HS-5 (cell line): ENCODE measurements around the gene AQP12A.

Source experiments
- DNase-seq: peaks from one replicate; pipeline ENCODE4 v3.0.0-alpha.2; 2012; ENCODE audit warnings: low read depth

The AQP12A gene

GRCh38 chr2:240722796-240723735 lies 31.4 kb downstream of the AQP12A start:
- DNase-seq = no peak

DNA sequence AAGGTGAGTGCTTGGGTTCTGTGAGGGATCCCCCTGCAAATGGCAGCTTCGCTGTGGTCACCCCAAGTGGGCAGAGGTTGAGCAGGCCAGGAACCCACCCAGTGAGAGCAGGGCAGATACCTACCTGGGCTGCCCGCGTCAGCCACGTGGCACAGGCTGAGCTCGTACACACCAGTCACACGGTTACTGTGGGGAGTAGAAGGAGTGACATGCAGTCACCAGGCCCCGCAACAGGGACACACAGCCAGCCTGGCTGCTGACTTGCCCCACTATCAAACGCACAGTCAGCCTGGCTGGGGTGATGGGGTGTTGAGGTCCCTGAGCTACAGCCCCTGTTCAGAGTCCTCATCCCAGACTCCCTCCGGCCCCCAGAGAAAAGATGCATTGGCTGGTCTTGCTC lies 32.2 kb downstream of the AQP12A start:
- no peak for DNase-seq

- DNase-seq = no peak
These were observed 32.8 kb downstream of the AQP12A start for GRCh38 chr2:240724431-240724830.

DNA sequence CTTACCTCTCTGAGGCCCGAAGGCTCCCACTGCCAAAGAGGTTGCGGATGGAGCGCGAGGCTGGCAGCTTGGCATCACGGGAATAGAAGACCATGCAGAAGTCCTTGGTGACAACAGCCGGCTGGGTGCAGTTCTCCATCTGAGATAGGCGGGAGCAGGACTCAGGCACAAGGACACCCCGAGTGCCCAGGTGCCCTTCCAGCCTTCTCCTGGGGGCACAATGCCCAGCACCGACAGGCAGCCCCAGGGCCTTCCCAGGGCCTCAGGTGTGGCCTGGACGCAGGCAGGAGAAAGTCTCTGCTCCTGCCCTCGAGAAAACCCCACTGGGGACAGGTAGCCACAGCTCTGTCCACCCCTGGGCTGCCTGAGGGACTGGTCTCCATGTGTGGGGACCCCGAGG lies 33.6 kb downstream of the AQP12A start:
- no peak for DNase-seq

- no peak for DNase-seq
These were observed 34.0 kb downstream of the AQP12A start for GRCh38 chr2:240725671-240726070.

- no peak for DNase-seq
These were observed 35.2 kb downstream of the AQP12A start for GRCh38 chr2:240726876-240727275.

DNA sequence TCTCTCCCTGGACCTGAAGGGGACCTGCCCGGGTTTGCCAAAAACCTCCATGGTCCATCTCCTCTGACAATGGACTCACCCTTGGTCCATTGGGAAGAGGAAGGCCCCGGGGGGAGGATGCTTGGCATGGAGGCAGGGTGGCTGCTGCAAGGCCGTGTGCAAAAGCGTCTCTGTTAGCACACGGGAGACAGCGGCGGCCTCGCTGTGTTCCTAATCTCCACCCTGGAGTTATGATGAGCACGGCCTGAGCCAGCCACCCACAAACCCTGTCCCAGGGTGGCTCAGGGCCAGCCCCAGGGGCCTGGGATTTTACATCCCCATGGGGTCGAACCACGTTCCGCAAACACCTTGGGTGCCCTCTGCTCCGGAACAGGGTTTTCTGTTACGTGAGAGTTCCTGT lies 35.8 kb downstream of the AQP12A start:
- no peak for DNase-seq

DNA sequence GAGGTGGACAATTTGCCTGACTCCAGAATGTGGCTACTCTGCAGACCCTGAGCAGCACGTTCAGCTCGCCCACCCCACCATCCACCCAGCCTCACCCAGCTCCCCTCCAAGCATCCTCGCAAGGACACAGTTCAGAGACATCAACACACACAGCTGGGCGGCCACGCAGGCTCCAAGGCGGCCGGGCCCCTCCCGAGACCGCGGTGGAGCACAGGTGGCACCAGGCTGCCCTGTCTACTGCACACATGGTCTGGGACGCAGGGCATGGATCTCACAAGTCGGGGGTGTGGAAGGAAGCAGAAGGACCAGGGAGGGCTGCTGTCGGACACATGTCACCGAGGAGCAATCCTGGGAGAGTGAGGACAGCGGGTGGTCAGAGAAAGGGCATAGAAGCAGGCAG lies 36.2 kb downstream of the AQP12A start:
- DNase-seq = no peak

DNA sequence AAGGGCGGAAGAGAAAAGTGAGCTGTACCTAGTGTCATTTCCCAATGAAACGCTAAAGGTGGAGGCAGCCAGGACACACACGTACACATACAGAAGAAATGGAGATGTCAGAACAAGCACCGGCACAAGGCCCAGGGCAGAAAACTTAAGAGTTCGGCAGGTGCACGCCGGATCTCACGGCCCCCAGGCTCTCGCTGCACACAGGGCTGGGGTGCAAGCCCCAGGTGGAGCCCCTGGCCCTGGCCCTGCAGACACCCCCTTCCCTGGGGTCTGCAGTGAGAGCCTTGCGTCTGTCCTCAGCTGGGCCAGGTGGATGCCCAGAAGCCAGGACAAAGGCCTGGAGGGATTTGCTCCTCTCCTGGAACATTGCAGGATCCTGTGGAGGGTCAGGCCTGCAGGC lies 36.7 kb downstream of the AQP12A start:
- DNase-seq = no peak

DNA sequence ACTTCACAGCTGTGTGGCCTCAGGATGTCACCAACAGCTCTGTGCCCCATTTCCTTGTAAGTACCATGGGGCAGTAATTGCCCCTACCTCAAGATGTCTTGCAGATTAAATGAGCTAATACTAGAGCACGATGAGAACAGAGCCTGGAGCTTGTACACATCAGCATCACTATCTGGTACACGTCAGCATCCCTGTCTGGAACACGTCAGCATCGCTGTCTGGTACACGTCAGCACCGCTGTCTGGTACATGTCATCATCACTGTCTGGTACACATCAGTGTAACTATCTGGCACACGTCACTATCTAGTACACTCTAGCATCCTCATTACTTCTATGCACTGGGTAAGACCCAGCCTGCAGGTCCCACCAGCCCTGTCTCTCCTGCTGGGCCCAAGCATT lies 37.2 kb downstream of the AQP12A start:
- no peak for DNase-seq

DNA sequence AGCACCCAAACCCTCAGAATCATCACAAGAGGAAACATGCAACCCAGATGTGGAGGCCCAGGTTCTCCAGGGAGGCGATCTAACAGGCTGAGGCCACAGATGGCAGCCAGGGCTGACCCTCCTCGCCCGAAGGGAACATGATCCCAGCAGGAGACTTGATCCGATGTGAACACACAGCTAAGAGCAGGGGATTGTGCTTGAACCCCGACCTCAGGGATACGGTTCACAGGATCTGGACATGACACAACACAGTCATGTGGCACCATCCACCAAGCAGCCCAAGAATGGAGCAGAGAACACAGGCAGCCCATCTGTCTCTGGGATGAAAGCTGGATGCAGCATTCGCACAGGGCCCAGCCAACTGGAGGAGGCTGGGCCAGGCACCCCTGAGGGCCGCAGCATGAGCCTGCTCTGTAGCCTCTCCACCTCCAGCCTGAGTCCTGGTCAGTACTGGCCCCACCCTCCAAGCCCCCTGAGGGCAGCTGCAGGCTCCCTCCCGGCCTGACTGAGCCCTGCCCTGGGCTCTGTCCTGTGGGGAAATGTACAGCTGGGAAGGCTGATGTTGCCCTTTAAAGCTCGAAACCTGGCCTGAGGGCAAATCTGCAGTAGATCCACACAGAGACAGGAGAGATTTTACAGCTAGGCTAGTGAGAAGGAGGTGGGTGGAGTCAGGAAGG lies 39.0 kb downstream of the AQP12A start:
- DNase-seq = no peak

- DNase-seq = no peak
These were observed 39.5 kb downstream of the AQP12A start for GRCh38 chr2:240731178-240731545.

DNA sequence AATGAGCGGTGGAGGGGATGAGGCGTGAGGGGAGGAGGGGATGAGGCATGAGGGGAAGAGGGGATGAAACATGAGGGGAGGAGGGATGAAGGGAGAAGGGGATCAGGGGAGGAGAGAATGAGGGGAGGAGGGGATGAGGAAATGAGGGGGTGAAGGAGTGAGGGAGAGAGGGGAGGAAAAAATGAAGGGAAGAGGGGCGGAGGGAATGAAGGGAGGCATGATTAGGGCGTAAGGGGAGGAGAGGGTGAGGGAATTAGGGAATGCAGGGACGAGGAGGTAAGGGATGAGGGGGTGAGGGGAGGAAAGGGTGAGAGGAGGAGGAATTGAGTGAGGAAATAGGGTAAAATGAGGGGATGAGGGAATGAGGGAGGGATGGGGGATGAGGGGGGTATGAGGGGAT lies 40.5 kb downstream of the AQP12A start:
- DNase-seq = no peak

- peak; percentile 5 for DNase-seq
These were observed 41.4 kb downstream of the AQP12A start for GRCh38 chr2:240732911-240733622.

DNA sequence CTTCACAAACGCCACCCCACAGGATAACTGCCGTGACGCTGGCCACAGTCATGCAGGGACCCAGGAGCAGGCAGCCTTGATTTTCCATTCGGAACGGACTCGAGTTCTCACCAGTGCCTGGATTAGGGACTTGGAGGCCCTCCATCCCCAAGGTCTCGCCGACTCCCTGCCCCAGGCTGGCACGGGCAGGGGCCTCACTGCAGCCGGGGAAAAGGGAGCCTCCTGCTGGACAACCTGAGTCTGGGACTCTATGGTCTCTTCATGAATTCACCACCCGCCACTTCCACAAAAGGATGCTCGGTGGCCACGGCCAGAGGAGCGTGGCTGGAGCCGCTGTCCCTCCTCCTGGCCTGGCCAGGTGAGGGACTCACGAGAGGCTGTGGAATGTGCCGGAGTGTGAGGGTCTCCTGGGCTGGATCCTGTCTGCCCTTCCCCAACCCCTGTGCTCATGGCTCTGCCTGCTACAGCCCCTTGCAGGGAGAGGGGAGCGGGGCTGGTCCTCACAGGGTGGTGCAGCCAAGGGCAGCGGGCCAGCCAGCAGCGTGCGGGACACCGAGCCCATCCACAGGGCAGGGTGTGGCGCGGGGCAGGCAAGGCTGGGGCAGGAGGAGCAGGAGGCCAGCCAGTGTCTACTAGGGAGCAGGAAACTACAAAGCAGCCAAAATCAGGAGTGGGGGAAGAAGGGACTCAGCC lies 42.3 kb downstream of the AQP12A start:
- DNase-seq = no peak

GRCh38 chr2:240734756-240735155 lies 43.1 kb downstream of the AQP12A start:
- DNase-seq = no peak

DNA sequence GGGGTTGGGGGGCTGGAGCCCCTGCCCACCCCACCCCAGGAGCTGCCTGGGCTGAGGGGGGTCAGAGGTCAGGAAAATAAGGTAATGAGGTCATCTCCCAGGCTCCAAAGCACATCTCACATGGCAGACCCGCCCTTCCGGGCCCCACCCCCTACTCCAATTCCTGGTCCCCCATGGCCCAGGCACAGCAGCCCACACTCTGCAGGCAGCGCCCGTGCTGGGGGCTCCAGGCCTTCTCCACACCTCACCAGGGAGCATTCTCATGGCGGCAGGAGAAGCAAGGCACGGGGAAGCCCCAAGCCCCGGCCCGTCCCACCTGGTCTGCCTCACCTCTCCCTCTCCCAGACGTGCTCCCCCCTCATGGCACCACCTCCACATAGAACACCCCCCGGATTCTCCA lies 43.8 kb downstream of the AQP12A start:
- DNase-seq = no peak

- DNase-seq = no peak
These were observed 44.9 kb downstream of the AQP12A start for GRCh38 chr2:240736281-240737250.

- no peak for DNase-seq
These were observed 45.8 kb downstream of the AQP12A start for GRCh38 chr2:240737512-240737911.

- DNase-seq = no peak
These were observed 46.3 kb downstream of the AQP12A start for GRCh38 chr2:240737958-240738357.

DNA sequence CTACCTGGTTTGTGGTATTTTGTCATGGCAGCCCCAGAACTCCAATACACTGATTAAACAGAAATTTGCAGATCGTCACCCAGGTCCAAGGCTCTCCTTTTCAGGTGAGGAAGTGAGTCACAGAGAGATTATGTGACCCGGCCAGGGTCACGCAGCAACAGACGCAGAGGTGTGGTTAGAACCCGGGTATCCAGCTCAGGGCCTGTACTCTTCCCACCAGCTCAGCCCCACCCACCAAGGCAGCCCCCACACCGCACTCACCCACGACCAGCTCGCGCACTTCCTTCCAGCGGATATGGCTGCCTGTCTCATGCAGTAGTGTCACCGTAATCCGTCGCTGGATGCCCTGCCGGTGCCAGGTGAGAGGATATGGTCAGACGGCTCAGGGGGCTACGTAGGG lies 48.1 kb downstream of the AQP12A start:
- DNase-seq = no peak
